ENCODE data around the gene ZDHHC13.

ZDHHC13 gene

GRCh38 chr11:19116971-19117759 is at the start of gene ZDHHC13:
Gene ZDHHC13, plus strand, starts transcription at chr11:19117168. Its CDS starts 82 bp downstream, at chr11:19117250.
- in situ Hi-C loops (cut with HindIII; ENCODE audit: low sequenced_read_pairs) = no loop called here
- DNase-seq (ENCODE audit: low read depth) = peak; percentile 64
- peak; percentile 49 for TF ChIP-seq CTCF (IDR thresholded peaks at IDR 0.05; ENCODE audit: low read depth, low read length, missing control alignments)
- H3K4me3 ChIP-seq (ENCODE audit: low read depth, low read length) = peak within 1 kb of the TSS; percentile 85

GRCh38 chr11:19071255-19071654 is 45.7 kb upstream of the ZDHHC13 start:
- peak; percentile 68 for DNase-seq (ENCODE audit: low read depth)
- peak; percentile 96 for TF ChIP-seq CTCF (IDR thresholded peaks at IDR 0.05; ENCODE audit: low read depth, low read length, missing control alignments)
- in situ Hi-C loops (cut with HindIII; ENCODE audit: low sequenced_read_pairs) = loop anchor here (10.0 kb wide), 1 partner anchor 474 kb away; no protein-coding TSS in a partner anchor
- peak overlapping the region; percentile 19 for H3K4me3 ChIP-seq (ENCODE audit: low read depth, low read length)

- no peak for DNase-seq (ENCODE audit: low read depth)
- H3K4me3 ChIP-seq (ENCODE audit: low read depth, low read length) = no peak overlapping the region
- in situ Hi-C loops (cut with HindIII; ENCODE audit: low sequenced_read_pairs) = loop anchor here (10.0 kb wide), 1 partner anchor 472 kb away; no protein-coding TSS in a partner anchor
- no peak for TF ChIP-seq CTCF (IDR thresholded peaks at IDR 0.05; ENCODE audit: low read depth, low read length, missing control alignments)
Observed at GRCh38 chr11:19072464-19072863, 44.5 kb upstream of the ZDHHC13 start.

GRCh38 chr11:19073454-19074415 is 43.2 kb upstream of the ZDHHC13 start:
- H3K4me3 ChIP-seq (ENCODE audit: low read depth, low read length) = no peak overlapping the region
- no peak for DNase-seq (ENCODE audit: low read depth)
- no peak for TF ChIP-seq CTCF (IDR thresholded peaks at IDR 0.05; ENCODE audit: low read depth, low read length, missing control alignments)
- in situ Hi-C loops (cut with HindIII; ENCODE audit: low sequenced_read_pairs) = loop anchor here (10.0 kb wide), 1 partner anchor 471 kb away; no protein-coding TSS in a partner anchor

- TF ChIP-seq CTCF (IDR thresholded peaks at IDR 0.05; ENCODE audit: low read depth, low read length, missing control alignments) = no peak
- DNase-seq (ENCODE audit: low read depth) = no peak
- in situ Hi-C loops (cut with HindIII; ENCODE audit: low sequenced_read_pairs) = loop anchor here (10.0 kb wide), 1 partner anchor 469 kb away; no protein-coding TSS in a partner anchor
- no peak overlapping the region for H3K4me3 ChIP-seq (ENCODE audit: low read depth, low read length)
Observed at GRCh38 chr11:19075636-19076035, 41.3 kb upstream of the ZDHHC13 start.
